GM10266 (cell line): Measurements from ENCODE around the gene AIPL1.

ENCODE experiments used
- DNase-seq: peaks from one replicate; pipeline ENCODE4 v3.0.0; 2012; ENCODE audit errors: extremely low spot score
- CTCF ChIP-seq: IDR thresholded peaks from 2 replicates; pipeline ENCODE4 v1.5.1; 2012; ENCODE audit warnings: mild to moderate bottlenecking, low read depth; ENCODE audit not compliant: control insufficient read depth, insufficient read depth; ENCODE audit errors: missing control alignments

The AIPL1 gene

DNA sequence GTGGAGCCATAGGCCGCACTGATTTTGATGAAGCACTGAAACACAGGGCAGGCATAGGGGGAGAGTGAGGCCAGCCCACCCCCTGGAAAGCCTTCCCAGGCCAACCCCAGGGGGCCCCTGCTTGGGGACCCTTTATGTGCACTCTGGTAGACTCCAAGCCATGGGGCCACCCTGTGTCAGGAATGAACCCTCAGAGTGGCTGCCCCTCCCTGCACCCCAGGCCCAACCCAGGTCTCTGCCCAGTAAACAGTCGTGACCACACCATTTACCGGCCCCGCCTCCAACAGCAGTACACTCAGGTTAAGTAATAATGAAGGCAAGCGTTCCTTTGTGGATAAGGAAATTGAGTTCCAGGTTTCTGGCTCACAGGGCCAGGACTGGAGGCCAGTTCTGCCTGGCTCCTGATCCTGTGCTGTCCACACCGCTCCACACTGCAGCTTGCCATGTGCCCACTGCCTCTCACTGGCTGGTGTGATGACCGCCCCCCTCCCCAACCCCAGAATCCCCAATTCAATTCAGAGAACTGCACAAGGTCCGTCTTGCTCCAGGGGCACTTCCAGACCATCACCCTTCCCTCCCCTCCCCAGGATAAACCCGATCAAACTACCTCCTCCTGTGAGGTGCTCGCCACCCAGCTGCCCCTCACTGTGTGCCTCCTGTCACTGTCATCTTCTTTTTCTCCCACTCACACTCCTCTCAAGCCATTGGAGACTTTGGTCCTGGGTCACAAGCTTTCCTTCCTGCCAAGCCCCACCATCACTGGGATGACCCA, 23.0 kb upstream of the AIPL1 start:
- DNase-seq = no peak
- TF ChIP-seq CTCF = no peak

GRCh38 chr17:6456914-6457687, 22.2 kb upstream of the AIPL1 start:
- no peak for TF ChIP-seq CTCF
- DNase-seq = no peak

- DNase-seq = no peak
- no peak for TF ChIP-seq CTCF
Observed at GRCh38 chr17:6456321-6456720, 21.4 kb upstream of the AIPL1 start.

DNA sequence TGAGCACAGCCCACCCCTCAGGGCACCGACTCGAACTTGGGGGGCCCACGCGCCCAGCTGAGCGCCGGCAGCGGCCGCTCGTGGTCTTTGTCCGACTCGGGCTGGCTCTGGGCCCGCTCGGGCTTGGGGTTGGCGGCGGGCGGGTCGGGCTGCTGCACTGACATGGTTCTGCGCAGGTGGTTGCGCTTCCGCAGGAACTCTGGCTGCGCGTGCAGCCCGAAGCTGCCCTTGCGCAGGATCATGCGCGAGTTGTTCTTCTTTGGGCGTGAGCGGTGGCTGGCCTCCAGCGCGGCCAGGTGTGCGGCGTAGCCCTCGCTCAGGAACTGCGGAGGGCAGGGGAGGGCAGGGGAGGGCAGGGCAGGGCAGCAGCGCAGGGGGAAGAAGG, 20.4 kb upstream of the AIPL1 start:
- no peak for DNase-seq
- no peak for TF ChIP-seq CTCF

- no peak for DNase-seq
- no peak for TF ChIP-seq CTCF
Observed at GRCh38 chr17:6454495-6455320, 19.8 kb upstream of the AIPL1 start.

DNA sequence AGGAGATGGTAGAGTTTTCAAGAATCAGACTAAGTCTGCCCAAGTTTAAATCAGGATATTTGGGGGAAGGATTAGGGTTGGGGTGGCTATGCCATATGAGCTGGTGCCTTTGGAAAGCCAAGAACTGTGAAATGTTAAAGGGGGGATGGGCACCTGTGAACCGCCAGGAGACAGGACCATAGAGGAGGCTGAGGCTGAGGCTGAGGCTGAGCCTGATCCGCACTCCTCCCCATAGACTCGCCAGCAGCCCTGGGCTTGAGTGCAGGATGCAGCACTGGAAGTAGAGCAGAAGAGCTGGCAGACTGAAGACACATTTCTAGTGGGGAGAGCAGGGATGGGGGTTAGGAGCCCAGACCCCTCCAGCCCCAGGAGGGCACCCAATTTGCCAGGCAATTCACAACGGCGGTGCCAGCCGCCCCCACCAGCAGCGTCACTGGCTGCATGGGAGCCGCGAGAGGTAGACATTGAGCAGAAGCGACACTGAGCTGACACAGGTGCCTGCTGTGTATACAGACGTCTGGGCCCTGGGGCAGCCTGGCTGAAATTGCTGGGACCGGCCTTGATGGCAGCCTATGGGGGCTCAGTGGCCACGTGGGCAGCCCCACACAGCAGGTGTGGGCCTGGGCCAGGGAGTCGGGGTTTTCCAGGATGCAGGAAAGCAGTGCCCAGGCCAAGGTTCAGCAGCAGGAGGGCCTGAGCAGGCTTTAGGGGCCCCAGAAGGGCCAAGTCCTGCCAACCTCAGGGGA, 18.5 kb upstream of the AIPL1 start:
- no peak for TF ChIP-seq CTCF
- no peak for DNase-seq
